KMS-11 (cell line): Measurements from ENCODE around the gene RPS27.

Experiments used
- H2AFZ ChIP-seq: fragments of 200-600 bp; sonication (generic); 2 replicates; pipeline ENCODE4 v1.6.1; 2016; ENCODE audit warnings: antibody characterized with exemption, mixed run types, low read depth
- H3K27ac ChIP-seq: fragments of 200-600 bp; sonication (generic); 2 replicates; pipeline ENCODE4 v1.6.1; 2016; ENCODE audit warnings: mild to moderate bottlenecking, mixed run types
- H3K27me3 ChIP-seq: fragments of 200-600 bp; sonication (generic); 2 replicates; pipeline ENCODE4 v1.6.1; 2017; ENCODE audit warnings: mild to moderate bottlenecking, low read depth, mixed run types, moderate library complexity; ENCODE audit not compliant: insufficient read depth
- H3K36me3 ChIP-seq: fragments of 200-600 bp; sonication (generic); 2 replicates; pipeline ENCODE4 v1.6.1; 2017; ENCODE audit warnings: mild to moderate bottlenecking, mixed run types; ENCODE audit not compliant: insufficient read depth
- H3K4me1 ChIP-seq: fragments of 200-600 bp; sonication (generic); 2 replicates; pipeline ENCODE4 v1.6.1; 2016; ENCODE audit warnings: mild to moderate bottlenecking, low read depth, mixed run types; ENCODE audit not compliant: poor library complexity, severe bottlenecking
- H3K4me2 ChIP-seq: fragments of 200-600 bp; sonication (generic); 2 replicates; pipeline ENCODE4 v1.7.0; 2016; ENCODE audit warnings: mild to moderate bottlenecking, mixed run types
- H3K4me3 ChIP-seq: fragments of 200-600 bp; sonication (generic); IDR thresholded peaks from 2 replicates; pipeline ENCODE4 v1.6.1; 2017; ENCODE audit warnings: low read depth, low read length, mixed read lengths; ENCODE audit not compliant: insufficient read depth
- H3K79me2 ChIP-seq: fragments of 200-600 bp; sonication (generic); 2 replicates; pipeline ENCODE4 v1.6.1; 2016; ENCODE audit warnings: low read depth, mixed run types; ENCODE audit not compliant: insufficient read depth
- H3K9ac ChIP-seq: fragments of 200-600 bp; sonication (generic); 2 replicates; pipeline ENCODE4 v1.6.1; 2016; ENCODE audit warnings: mild to moderate bottlenecking, mixed run types
- H4K20me1 ChIP-seq: fragments of 200-600 bp; sonication (generic); 2 replicates; pipeline ENCODE4 v1.6.1; 2016; ENCODE audit warnings: mild to moderate bottlenecking, mixed run types; ENCODE audit not compliant: insufficient read depth
- CTCF ChIP-seq: fragments of 200-600 bp; sonication (generic); conservative IDR thresholded peaks from 2 replicates; pipeline ENCODE4 v1.6.1; 2017; ENCODE audit warnings: low read depth, mild to moderate bottlenecking, antibody characterized with exemption, low read length, moderate library complexity, mixed read lengths

RPS27 gene

GRCh38 chr1:153958961-153959260 lies 31.7 kb upstream of the RPS27 start:
- Histone ChIP-seq H3K4me1 (peaks cover 43% of the 10 kb centered on the region), H3K4me3 (no peak overlapping the region), H3K27me3 (no peaks in the 10 kb centered on the region), H4K20me1 (0 out of 2 replicates have a peak, but pooled peaks cover 7% of the 10 kb centered on the region), H3K4me2 (peak overlapping the region; percentile 70; the same call in 1 of the 2 replicates), H3K79me2 (peaks cover 55% of the 10 kb centered on the region), H3K9ac (no peak overlapping the region), H3K27ac (no peak overlapping the region), H2AFZ (peak overlapping the region; percentile 76; the same call in 1 of the 2 replicates), H3K36me3 (no peaks in the 10 kb centered on the region)
- no peak for TF ChIP-seq CTCF

GRCh38 chr1:153959454-153959853 lies 31.1 kb upstream of the RPS27 start:
- Histone ChIP-seq H3K79me2 (peaks cover 49% of the 10 kb centered on the region), H3K9ac (no peak overlapping the region), H3K4me3 (no peak overlapping the region), H3K27ac (no peak overlapping the region), H2AFZ (no peak overlapping the region), H4K20me1 (0 out of 2 replicates have a peak, but pooled peaks cover 7% of the 10 kb centered on the region), H3K27me3 (no peaks in the 10 kb centered on the region), H3K36me3 (no peaks in the 10 kb centered on the region), H3K4me1 (peaks cover 49% of the 10 kb centered on the region), H3K4me2 (peak overlapping the region; percentile 70; the same call in 1 of the 2 replicates)
- no peak for TF ChIP-seq CTCF

GRCh38 chr1:153960206-153960605 lies 30.4 kb upstream of the RPS27 start:
- no peak overlapping the region for H3K4me3 ChIP-seq
- 0 out of 2 replicates have a peak, but pooled peaks cover 7% of the 10 kb centered on the region for H4K20me1 ChIP-seq
- H3K4me2 ChIP-seq = no peak overlapping the region
- no peak overlapping the region for H2AFZ ChIP-seq
- no peak overlapping the region for H3K27ac ChIP-seq
- peaks cover 44% of the 10 kb centered on the region for H3K79me2 ChIP-seq
- no peak overlapping the region for H3K9ac ChIP-seq
- no peaks in the 10 kb centered on the region for H3K36me3 ChIP-seq
- no peaks in the 10 kb centered on the region for H3K27me3 ChIP-seq
- TF ChIP-seq CTCF = no peak
- peaks cover 55% of the 10 kb centered on the region for H3K4me1 ChIP-seq

- Histone ChIP-seq H4K20me1 (0 out of 2 replicates have a peak, but pooled peaks cover 6% of the 10 kb centered on the region), H3K9ac (no peak overlapping the region), H3K4me3 (no peak overlapping the region), H2AFZ (no peak overlapping the region), H3K27ac (no peak overlapping the region), H3K36me3 (no peaks in the 10 kb centered on the region), H3K27me3 (no peaks in the 10 kb centered on the region), H3K4me2 (peak overlapping the region; percentile 99; the same call in 1 of the 2 replicates), H3K4me1 (peaks cover 61% of the 10 kb centered on the region), H3K79me2 (peaks cover 45% of the 10 kb centered on the region)
- TF ChIP-seq CTCF = no peak
Measured at GRCh38 chr1:153961421-153961820, 29.1 kb upstream of the RPS27 start.
